Loucy (cell line): ENCODE data around the gene FXYD2.

Source experiments
- H2AFZ ChIP-seq: fragments of 200-600 bp; sonication (generic); 2 replicates; pipeline ENCODE4 v1.6.0; 2016; ENCODE audit warnings: antibody characterized with exemption, mild to moderate bottlenecking, low read length, moderate library complexity
- H3F3A ChIP-seq: fragments of 200-600 bp; 2 replicates; pipeline ENCODE4 v1.6.0; 2016; ENCODE audit warnings: antibody characterized with exemption, low read depth, mild to moderate bottlenecking
- H3K27me3 ChIP-seq: fragments of 200-600 bp; sonication (generic); 2 replicates; pipeline ENCODE4 v1.6.1; 2014; ENCODE audit warnings: low read length, mild to moderate bottlenecking; ENCODE audit not compliant: insufficient read depth, poor library complexity, severe bottlenecking
- H3K36me3 ChIP-seq: fragments of 200-600 bp; sonication (generic); 2 replicates; pipeline ENCODE4 v1.6.1; 2016; ENCODE audit warnings: low read length; ENCODE audit not compliant: insufficient read depth
- H3K4me1 ChIP-seq: fragments of 200-600 bp; sonication (generic); 2 replicates; pipeline ENCODE4 v1.5.1; 2014; ENCODE audit warnings: low read length, mild to moderate bottlenecking; ENCODE audit not compliant: insufficient read depth, poor library complexity, severe bottlenecking
- H3K4me2 ChIP-seq: fragments of 200-600 bp; sonication (generic); 2 replicates; pipeline ENCODE4 v1.6.0; 2014; ENCODE audit warnings: antibody characterized with exemption, low read length, low read depth, mild to moderate bottlenecking; ENCODE audit not compliant: poor library complexity, severe bottlenecking
- H3K4me3 ChIP-seq: fragments of 200-600 bp; sonication (generic); 2 replicates; pipeline ENCODE4 v1.5.1; 2014; ENCODE audit warnings: low read length, mild to moderate bottlenecking, mixed read lengths; ENCODE audit not compliant: poor library complexity, severe bottlenecking
- H3K79me2 ChIP-seq: fragments of 200-600 bp; sonication (generic); 2 replicates; pipeline ENCODE4 v1.6.1; 2014; ENCODE audit warnings: low read length; ENCODE audit not compliant: insufficient read depth
- H3K9ac ChIP-seq: fragments of 200-600 bp; sonication (generic); 2 replicates; pipeline ENCODE4 v1.6.0; 2014; ENCODE audit warnings: mild to moderate bottlenecking, low read depth, low read length, moderate library complexity; ENCODE audit not compliant: poor library complexity, severe bottlenecking
- H3K9me2 ChIP-seq: fragments of 200-600 bp; sonication (generic); replicated peaks from 2 replicates; pipeline ENCODE4 v1.6.1; 2016; ENCODE audit warnings: low read depth, low read length, mixed read lengths
- H3K9me3 ChIP-seq: fragments of 200-600 bp; sonication (generic); 2 replicates; pipeline ENCODE4 v1.6.1; 2014; ENCODE audit warnings: mild to moderate bottlenecking, antibody characterized with exemption, low read length, low read depth; ENCODE audit not compliant: insufficient read depth
- H4K20me1 ChIP-seq: fragments of 200-600 bp; sonication (generic); 2 replicates; pipeline ENCODE4 v1.6.0; 2014; ENCODE audit warnings: antibody characterized with exemption, low read length, mild to moderate bottlenecking; ENCODE audit not compliant: insufficient read depth, poor library complexity, severe bottlenecking
- EZH2phosphoT487 ChIP-seq: fragments of 200-600 bp; IDR thresholded peaks from 2 replicates; pipeline ENCODE4 v1.6.1; 2018; ENCODE audit warnings: antibody characterized with exemption, mild to moderate bottlenecking, moderate library complexity, borderline replicate concordance
- TF ChIP-seq, protein P1 (sequence below): fragments of 200-600 bp; sonication (generic); conservative IDR thresholded peaks from 2 replicates; pipeline ENCODE4 v1.5.1; 2014; ENCODE audit warnings: mild to moderate bottlenecking, antibody characterized with exemption, low read length

Gene FXYD2

DNA sequence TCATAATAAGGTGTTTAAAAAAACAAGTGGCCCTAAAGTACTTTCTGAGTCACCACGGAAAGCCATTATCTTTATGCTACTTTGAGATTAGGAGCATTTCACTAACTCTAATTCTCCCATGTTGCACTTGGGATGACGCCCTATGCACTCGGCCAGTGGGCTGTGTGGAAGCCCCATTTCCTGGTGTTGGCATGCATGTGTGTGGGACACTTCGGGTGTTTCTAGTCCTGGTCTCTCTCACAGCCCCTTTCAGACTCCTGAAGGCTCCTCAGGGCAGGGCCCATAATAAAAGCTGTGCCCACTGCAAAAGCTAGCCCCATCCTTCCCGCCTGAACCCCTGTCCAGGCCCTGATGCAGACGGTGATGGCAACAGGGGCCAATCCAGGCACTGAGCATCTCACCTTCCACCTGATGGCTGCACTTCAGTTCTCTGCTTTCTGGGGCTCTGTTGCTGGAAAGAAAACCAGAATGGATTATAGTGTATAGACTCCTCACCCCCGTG, 14.9 kb upstream of the FXYD2 start:
- Histone ChIP-seq H3K4me2 (no peak overlapping the region), H3K4me1 (peaks cover 11% of the 10 kb centered on the region), H3K79me2 (no peaks in the 10 kb centered on the region), H3K36me3 (no peaks in the 10 kb centered on the region), H3K9ac (no peak overlapping the region), H3K9me3 (no peaks in the 10 kb centered on the region), H3K4me3 (no peak overlapping the region), H3K9me2 (no peaks in the 10 kb centered on the region), H3F3A (no peaks in the 10 kb centered on the region), H2AFZ (no peak overlapping the region), H4K20me1 (no peaks in the 10 kb centered on the region), H3K27me3 (no peaks in the 10 kb centered on the region)
- TF ChIP-seq, protein P1, sequence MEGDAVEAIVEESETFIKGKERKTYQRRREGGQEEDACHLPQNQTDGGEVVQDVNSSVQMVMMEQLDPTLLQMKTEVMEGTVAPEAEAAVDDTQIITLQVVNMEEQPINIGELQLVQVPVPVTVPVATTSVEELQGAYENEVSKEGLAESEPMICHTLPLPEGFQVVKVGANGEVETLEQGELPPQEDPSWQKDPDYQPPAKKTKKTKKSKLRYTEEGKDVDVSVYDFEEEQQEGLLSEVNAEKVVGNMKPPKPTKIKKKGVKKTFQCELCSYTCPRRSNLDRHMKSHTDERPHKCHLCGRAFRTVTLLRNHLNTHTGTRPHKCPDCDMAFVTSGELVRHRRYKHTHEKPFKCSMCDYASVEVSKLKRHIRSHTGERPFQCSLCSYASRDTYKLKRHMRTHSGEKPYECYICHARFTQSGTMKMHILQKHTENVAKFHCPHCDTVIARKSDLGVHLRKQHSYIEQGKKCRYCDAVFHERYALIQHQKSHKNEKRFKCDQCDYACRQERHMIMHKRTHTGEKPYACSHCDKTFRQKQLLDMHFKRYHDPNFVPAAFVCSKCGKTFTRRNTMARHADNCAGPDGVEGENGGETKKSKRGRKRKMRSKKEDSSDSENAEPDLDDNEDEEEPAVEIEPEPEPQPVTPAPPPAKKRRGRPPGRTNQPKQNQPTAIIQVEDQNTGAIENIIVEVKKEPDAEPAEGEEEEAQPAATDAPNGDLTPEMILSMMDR: no peak
- no peak for TF ChIP-seq EZH2phosphoT487

DNA sequence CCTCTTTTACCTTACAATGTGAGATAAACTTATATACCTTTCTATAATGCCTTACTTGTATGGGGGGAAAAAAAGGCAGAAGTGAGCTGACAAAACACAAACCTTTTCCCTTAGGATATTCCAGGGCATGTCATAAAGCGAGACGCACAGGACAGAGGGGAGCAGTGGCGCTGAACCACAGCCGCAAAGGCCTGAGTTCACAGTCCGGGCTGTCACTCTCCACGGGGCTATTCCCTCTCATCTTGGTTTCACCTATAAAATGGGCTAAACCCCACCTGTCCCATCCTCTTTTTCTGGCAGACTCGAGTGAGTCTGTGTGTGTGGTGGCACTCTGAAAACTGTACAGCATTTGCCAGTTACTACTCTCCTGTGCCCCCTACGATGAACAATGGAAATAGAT, 14.4 kb upstream of the FXYD2 start:
- Histone ChIP-seq H3K9ac (no peak overlapping the region), H3K4me3 (no peak overlapping the region), H3K4me1 (peaks cover 11% of the 10 kb centered on the region), H4K20me1 (no peaks in the 10 kb centered on the region), H2AFZ (no peak overlapping the region), H3K79me2 (no peaks in the 10 kb centered on the region), H3K27me3 (no peaks in the 10 kb centered on the region), H3K4me2 (no peak overlapping the region), H3K9me3 (no peaks in the 10 kb centered on the region), H3F3A (no peaks in the 10 kb centered on the region), H3K36me3 (no peaks in the 10 kb centered on the region), H3K9me2 (no peaks in the 10 kb centered on the region)
- TF ChIP-seq, protein P1: no peak
- TF ChIP-seq EZH2phosphoT487: no peak

DNA sequence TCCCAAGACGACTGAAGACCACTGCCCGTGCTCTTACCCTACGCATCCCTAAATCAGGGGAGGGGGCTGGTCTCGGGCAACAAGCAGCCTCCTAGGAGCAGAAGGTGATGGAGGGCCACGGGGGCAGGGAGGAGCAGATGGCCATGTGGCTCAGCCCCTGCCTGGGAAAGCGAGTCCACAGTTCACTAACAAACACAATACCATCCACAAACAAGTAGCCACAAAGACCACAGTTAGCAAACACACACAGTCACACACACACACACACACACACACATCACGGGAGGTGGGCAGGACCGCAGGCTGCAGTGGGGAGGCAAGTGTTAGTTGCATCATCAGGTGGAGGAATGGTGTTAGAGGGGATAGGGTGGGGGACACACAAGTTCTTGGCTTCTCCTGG, 13.2 kb upstream of the FXYD2 start:
- H3K4me3 ChIP-seq: no peak overlapping the region
- H3K9ac ChIP-seq: no peak overlapping the region
- H3K79me2 ChIP-seq: no peaks in the 10 kb centered on the region
- TF ChIP-seq EZH2phosphoT487: no peak
- TF ChIP-seq, protein P1: no peak
- H3F3A ChIP-seq: no peaks in the 10 kb centered on the region
- no peak overlapping the region for H3K4me2 ChIP-seq
- H4K20me1 ChIP-seq: no peaks in the 10 kb centered on the region
- peaks cover 13% of the 10 kb centered on the region for H3K4me1 ChIP-seq
- H3K27me3 ChIP-seq: no peaks in the 10 kb centered on the region
- no peaks in the 10 kb centered on the region for H3K9me2 ChIP-seq
- H3K36me3 ChIP-seq: no peaks in the 10 kb centered on the region
- H3K9me3 ChIP-seq: no peaks in the 10 kb centered on the region
- no peak overlapping the region for H2AFZ ChIP-seq
